HG03378 (cell line): Measurements from ENCODE around the gene NR2F1-AS1.
A peak's percentile ranks its signal among the peaks of the same experiment; 100 is the strongest.

ENCODE experiments used
- ATAC-seq: cut with Tn5 transposase; IDR thresholded peaks from one replicate; pipeline ENCODE4 v1.9.1; 2021; ENCODE audit warnings: mild to moderate bottlenecking, moderate library complexity; ENCODE audit not compliant: unreplicated experiment

NR2F1-AS1 gene

DNA sequence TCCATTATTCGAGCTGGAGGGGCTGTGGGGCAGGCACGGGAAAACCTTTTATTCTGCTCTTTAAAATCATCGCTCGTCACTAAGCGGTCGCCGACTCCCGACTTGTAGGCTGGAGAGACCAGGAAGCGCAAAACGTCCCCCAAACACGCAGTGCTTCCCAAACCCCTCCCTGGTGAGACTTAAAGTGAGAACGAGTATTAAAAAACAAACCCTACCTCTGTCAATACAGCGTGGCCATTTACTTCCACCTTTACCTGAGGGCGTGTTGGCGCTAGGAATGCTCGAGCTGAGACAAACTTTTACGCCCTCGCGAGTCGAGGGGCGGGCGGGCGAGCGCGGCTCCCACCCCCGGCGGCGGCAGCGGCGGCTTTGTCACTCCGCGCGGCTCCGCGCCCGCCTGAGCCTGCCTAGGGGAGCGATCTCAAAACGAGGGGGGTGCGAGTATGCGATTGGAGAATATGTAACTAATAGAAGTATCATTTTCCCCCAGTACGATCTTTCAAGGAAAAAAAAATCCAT lies at the start of gene NR2F1-AS1:
Gene NR2F1-AS1 (minus strand): TSS at position 293 of the 519 bp plus-strand sequence.
- ATAC-seq = peak; percentile 31

DNA sequence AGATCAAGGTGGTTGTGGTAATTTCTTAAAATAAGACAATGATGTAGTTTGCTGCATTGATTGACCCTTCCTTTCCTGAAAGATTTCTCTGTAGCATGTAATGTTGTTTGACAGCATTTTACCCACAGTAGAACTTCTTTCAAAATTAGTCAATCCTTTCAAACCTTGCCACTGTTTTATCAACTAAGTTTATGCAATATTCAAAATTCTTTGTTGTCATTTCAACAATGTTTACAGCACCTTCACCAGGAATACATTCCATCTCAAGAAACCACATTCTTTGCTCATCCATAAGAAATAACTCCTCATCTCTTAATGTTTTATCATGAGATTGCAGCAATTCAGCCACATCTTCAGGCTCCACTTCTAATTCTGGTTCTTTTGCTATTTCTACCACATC lies 45.8 kb upstream of the NR2F1-AS1 start:
- no peak for ATAC-seq

DNA sequence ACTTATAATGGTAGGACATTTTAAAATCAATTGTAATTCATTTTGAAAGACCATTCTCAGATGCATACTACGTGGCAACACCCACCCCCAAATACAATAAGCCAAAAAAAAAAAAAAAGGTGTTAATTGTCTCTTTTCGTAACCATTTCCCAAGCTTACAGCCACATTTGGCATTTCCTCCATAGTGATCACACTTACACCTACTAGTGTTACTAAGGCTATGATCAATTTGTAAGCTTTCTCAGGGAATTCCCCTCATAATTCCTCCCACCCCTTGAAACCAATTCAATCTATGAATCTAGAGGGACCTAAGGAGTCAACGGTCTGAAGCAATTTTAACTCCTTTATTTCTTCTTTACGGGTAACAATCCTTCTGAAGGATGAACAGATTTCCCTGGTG lies 42.1 kb upstream of the NR2F1-AS1 start:
- ATAC-seq = no peak

DNA sequence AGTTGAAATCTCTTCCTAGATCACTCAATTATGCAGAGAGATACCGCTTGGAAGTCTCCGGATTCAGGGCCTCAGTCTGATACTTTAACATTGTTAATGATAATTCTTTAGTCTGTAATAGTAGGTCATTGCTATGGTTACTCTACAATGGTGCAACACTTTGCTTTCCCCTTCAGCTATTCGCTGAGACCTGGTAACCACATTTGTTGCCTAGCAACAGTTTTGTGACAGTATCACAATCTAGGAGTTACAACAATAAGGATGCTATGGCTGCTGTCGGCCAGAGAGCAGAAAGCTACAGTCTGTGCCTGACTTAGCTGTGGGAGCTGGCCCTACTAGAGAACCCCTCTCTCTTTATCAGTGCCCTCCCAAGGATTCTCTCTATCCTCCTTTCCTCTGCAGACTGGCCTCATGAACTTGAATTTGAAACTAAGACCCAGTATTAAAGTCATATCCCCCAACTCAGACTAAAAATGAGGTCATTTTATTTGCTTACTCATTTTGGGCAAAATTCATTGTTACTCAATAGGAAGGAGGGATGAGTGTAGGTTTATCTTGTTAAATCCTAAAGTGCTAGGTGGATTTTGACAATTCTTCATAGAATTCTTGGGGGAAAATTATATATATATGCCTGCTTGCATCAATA lies 41.3 kb upstream of the NR2F1-AS1 start:
- peak; percentile 48 for ATAC-seq

DNA sequence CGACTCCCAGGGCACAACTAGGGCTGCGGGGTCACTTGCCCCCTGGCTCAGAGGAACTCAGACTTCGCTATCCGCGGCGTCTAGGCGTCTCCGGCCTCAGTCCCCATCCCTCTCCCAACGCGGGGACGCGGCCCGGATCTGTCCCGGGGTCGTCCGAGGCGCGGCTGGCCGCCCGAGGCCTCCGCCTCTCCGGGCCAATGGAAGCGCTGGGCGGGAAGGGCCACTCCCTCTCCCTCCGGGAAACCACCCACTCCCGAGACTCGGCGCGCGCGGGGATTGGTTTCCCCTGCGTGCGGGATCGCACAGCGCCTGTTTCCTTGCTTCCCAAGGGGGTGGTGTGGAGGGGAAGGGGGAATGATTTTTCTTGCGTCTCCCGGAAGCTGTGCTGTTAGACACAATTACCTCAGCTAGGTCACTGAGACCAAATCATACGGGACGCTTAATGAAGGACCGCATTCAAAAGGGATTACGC lies 40.3 kb upstream of the NR2F1-AS1 start:
- peak; percentile 7 for ATAC-seq

DNA sequence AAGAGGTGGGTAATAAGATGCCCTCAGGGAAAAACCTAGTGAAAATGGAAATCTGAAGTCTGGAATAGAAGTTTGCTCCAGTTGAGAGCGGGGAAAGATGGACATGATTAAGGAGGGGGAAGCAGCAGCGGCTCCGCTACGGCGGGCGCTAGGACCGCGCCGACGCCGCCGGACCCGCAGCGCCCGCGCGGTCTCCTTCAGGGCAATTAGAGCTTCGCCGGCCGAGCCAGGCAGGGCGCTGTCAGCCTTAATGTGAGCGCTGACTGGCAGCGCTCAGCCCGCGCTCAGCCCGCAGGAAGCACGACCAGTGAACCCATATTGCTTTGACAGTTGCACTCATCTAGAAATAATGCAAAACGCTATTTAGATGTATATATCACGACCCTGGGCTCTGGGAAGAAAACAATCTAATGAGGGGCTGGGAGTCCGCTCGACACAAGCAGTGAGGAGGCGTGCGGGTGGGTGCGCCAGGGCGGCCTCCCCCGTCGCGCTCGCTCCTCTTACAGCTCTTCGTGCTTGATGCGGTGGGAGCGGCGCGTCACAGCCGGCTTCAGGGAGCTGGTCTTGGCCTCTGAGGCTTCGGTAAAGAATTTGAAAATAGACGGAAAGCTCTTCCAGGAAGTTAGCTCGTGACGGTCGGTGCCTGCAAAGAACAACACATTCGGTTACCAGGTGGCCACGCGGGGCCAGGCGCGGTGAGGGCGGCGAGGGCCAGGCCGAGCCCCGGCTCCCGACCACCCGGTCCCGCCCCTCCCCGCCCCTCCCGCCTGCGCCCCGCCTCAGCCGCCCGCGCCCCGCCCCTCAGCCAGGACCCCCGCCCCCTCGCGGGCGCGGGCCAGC lies 39.7 kb upstream of the NR2F1-AS1 start:
- peak; percentile 95 for ATAC-seq

DNA sequence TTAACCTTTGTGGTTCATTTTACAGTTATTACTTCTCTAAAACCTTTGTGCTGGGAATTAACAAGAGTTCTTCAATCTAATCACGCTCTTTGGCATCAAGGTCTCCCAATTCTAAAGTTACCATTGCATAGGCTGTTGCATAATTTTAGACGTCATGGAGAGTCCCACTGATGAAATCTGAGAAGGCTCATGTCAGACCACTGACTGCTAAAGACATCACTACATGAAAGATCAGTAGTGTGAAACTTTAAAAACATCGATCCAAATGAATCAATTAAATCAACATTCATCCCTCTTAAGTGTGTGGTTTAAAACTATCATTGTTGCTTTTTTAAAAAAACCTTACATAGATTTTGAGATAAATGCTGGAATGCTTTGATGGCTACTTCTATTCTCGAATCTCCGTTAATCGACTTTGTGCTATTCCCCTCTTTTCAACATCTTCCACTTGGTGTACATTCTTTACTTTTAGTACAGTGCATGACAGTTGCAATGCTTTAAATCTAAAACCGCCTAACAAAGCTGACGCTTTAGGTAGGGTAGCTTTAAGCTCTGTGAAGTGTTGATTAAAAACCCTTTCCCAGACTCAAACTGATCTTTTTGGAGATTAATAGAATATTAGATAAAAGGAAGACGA lies 35.6 kb upstream of the NR2F1-AS1 start:
- ATAC-seq = no peak

DNA sequence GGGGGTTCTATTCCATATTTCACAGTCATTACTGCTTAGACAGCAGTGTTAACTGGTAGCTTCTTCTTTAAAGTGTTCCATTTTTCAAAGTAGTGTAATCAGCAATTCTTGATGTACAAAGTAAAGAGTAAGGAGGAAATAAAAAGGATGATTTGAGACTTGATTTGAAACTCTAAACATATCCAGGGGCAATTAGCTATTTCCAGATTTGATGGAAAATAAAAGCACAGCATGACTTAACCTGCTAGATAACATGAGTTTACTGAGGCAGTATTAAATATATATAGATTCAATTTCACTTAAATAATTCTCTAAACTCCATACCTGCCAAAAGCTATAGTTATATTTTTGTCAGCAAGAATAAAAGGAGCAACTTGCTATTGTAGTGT lies 31.8 kb upstream of the NR2F1-AS1 start:
- no peak for ATAC-seq

DNA sequence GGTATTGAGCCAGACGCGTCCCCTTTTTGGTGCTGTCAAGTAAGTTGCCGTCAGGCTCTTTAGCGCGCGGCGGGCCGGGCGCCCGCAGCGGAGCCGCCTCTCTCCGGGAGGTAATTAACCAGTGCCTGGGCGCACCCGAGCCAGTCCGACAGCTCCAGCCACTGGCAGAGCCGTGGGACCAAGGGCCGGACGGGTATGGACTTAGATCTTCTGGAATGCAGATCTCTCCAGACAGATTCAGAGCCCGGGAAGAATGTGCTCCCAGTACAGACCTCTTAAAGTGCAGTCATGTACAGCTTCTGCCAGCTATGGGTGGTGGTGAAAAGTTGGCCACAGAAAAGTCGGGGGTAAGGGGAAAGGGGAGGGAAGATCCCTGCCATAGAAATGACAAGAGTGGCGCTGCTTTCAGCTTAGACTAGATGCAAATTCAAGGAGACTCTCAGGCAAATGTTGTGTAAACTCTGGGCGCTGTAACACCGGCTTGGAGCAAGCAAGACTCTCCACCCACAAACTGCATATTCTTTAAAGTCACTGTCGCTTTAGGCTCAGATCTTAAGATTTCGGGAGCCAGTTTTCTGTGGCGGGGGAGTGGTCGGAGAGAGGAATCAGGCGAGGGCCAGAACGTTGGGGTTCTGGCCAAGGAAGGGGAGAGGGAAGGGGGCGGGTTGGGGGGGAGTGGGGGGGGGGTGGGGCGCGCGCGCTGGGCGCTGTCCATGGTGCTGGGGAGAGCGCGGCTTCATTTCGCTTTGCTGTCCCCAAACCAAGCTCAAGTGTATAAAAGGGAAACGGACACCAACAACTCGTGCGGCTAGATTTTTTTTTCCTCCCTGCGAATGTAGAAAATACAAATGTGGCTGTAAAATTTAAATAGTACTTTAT lies 31.2 kb upstream of the NR2F1-AS1 start:
- no peak for ATAC-seq

DNA sequence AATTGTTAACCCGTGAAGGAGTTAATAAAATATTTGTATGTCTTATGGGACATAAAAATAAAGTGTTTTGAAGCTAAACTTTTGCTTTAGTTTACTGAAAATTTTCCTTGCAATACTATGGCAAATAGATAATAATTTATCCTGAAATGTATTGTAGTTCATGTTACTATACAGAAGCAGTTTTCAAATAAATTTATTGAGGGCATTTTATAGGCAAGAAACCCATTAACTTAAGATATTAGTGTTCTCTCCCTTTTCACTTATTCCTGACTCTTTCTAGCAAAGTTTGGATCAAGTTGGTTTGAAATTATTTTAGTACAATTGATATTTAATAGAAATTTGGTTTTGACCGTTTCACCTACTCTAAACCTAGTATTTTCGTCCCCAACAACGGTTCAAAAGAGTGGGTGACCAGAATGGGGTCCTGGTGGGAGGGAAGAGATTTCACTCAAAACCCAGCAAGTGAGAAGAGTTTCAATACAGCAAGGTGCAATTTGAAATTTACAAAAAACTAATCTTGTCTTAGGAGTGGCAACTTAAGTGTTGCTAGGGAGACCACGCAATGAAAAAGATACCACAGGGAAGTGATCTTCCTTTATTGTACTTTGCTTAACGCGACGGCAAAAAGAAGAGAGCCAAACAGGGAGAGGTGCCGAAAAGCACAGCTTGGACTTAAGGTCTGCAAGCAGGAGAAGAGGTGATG lies 30.4 kb upstream of the NR2F1-AS1 start:
- no peak for ATAC-seq

DNA sequence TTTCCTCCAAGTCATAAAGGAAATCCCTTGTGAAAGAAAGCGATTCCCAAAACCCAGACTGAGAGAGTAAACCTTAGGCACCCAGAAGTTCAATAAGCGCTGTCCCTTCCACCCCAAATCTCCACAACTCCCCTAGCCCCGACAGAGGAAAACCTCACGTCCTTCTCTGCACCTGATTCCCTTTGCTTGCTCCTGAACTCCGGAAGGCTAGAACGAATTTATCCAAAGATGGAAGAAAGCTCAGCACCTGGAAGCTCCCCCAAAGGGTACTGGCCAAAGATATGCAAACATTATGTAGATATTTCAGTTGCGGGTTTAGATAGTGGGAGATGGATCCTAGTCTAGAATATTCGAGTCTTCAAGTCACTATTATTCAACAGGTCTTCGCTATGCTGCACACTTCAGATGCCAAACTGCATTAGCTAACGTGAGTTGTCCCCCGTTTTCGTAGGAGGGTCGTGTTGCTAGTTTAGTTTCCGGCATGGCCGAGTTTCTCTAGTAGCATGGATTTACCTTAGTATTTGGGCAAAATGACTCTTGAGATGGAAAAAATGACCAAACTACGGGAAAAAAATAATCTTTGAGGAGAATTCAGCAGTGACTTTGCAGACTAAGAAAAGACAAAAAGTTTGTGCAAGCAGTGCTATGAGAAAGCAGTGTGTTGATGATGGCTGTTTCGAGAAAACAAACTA lies 29.7 kb upstream of the NR2F1-AS1 start:
- no peak for ATAC-seq

DNA sequence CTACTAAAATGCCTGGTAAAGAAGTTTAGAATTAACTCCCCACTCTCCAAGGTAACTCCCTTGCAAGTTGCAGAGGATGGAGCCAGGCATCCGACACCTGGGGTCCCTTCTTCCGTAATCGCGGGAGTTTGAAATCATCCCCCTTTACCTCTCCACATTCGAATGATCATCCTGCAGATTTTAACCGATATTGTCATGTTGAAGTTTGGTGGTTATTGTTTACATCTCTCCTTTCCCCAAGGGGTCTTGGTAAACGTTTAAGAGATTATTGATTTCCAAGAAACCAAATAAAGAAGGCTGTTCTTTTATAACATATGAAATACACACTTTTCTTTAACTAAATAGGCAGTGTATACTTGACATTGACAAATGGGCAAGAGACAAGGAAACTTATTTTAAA lies 28.7 kb upstream of the NR2F1-AS1 start:
- ATAC-seq = no peak

DNA sequence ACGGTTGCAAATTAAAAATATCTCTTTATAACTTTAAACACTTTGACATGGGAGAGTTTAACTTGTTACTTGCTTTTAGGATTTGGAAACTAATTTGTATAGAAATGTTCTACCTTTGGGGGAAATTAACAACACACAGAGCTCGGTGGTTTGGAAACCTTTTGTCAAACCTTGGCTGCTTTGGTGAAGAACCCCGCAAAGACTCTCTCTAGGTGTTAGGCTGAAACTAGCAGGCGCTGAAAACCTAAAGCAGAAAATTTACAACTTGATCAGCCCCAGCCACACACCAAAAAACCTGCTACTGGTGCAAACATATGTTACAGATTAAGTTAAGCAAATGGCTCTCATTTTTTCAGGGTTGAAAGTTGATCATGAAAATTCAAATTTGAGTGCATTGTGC lies 27.8 kb upstream of the NR2F1-AS1 start:
- no peak for ATAC-seq

DNA sequence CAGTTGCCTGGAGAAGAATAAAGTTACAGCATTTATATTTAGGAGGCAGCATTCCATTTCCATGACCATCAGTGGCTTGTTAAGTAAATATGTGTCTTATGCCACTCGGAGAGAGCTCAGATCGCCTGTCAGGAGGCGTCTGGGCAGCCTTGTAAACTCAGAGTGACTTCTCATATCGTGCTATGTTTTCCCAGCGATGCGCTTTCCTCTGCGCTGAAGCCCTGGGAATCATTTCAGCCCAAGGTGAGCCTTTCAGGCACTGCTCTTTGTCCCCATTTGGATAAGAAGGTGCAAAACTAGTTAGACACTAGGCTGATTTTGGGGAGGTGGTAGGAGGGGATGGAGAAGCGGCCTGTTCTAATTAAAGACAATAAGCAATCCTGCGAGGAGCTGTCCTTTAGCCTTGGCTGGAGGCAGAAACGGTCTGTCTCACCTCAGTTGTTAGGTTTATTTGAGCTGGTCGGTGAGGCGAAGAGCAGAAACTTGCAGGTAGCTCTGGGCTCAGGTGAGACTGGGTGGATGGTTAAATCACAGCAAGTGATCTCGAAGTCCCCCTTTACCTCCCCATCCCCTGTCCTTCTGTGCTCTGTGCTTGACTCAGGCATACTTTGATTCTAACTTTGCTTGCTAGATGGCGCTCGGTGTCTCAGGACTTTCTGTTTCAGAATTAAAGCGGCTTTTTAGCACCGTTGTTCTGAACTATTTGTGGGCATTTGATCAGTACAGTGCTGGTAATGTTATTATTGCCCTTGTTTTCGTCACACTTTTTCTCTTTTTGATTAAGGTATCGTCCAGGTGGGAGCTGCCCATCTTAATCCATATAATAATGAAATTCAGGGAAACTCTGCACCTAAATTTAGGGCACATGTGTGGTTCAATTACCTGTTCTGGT lies 26.6 kb upstream of the NR2F1-AS1 start:
- ATAC-seq = peak; percentile 96

DNA sequence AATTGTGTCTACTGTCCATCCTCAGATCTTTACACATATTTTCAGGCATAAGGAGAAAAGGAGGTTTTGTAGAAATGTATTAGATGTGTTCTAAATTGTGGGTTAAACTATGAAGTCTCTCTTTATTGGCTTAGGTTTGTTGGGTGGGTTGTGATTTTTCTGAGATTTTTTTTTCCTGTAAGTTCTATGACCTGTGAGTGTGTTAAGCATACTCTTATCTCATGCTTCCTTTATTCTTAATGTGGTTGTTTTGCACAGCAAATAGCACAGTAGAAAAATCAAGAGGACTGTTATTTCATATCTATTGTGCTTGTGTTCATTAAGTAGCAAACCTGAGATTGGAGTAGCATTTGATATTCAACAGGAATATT lies 25.3 kb upstream of the NR2F1-AS1 start:
- no peak for ATAC-seq

DNA sequence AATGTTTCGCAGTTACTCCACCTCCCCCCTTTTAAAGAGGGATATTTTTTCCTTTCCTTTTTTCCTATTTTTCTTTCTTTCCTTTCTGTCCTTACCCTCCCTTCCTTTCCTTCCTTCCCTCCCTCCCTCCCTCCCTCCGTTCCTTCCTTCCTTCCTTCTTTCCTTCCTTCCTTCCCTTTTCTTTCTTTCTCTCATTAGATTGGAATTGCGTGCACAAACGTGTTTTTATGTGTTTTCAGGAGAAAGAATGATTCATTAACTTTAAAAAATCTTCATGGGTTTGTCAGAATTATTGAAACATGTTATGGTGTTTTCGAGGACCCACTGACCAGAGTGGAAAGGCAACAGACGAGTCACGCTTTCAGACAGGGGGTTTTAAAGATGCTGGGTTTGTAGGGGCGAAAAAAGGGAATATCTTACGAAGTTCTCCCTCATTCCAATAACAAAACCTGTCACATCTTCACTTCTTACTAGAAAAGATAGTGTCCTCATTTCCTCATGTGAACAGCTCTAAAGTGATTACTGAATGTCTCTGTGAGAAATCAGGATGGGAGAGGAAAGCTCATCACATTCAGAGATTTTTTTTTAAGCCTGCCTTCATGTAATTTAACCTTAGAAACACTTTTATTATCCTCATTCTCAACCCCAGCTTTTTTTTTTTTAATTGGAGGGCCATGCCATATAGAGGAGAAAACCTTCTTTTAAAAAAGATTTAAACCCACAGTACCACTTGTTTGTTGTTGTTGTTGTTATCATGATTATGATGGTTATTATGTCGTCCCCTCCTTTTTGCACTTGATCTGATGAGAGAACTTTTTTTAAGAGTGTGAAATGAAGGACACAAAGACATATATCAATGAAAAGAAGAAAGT lies 23.9 kb upstream of the NR2F1-AS1 start:
- ATAC-seq = no peak

DNA sequence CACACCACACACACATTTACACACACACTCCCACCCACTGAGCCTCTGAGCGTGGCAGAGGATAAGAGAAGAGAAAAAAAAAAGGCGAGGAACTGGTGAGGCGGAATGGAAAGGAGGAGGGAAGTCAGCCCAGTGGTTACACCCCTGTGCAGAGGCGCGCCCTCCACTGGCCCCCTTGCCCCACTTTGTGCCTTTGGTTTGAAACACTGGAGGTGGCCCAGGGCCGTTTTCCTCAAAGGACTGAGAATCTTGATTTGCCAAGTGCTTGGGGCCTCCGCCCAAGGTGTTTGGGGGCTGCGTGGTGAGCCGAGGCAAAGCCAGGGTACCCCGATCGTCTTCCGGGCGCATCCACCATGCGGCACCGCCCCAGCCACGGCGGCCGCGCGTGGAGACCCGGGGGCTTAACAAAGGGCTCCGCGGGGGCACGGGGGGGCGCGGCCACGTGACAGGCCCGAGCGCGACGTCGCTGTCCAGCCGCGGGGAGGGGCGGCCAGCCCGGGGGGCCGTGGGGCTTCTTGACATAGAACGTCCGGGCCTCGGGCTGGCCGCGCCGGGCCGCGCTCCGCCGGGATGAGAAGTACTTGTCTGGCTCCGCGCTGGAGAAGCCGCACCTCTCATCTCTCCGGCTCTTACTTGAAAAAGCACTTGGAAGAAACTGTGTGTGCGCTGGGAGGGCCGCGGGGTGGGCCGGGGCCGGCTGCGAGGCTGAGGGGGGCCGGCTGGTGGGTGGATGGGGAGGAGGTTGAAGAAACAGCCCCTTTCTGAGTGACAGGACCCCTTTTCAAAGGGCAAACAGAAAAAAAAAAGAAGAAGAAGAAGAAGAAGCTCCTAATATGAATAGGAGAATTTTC lies 23.0 kb upstream of the NR2F1-AS1 start:
- no peak for ATAC-seq
